GM12875 (cell line): Measurements from ENCODE around the gene GPR4.

ENCODE experiments used
- H3K4me3 ChIP-seq: one replicate; pipeline ENCODE4 v1.5.1; 2011; ENCODE audit warnings: low read depth, low read length, control low read depth
- CTCF ChIP-seq: IDR thresholded peaks from 2 replicates; pipeline ENCODE4 v1.5.1; 2011; ENCODE audit warnings: low read depth, mild to moderate bottlenecking, control low read depth, inconsistent platforms, low read length, moderate library complexity, borderline replicate concordance; ENCODE audit not compliant: insufficient read depth

GPR4 gene

GRCh38 chr19:45591638-45592005 lies 10.4 kb downstream of the GPR4 start:
- no peak for TF ChIP-seq CTCF
- H3K4me3 ChIP-seq: no peak overlapping the region

- no peak overlapping the region for H3K4me3 ChIP-seq
- peak; percentile 74 for TF ChIP-seq CTCF
These were observed 10.9 kb downstream of the GPR4 start for GRCh38 chr19:45591004-45591637.

GRCh38 chr19:45590300-45591003 lies 11.6 kb downstream of the GPR4 start:
- no peak for TF ChIP-seq CTCF
- no peak overlapping the region for H3K4me3 ChIP-seq

- H3K4me3 ChIP-seq: no peak overlapping the region
- TF ChIP-seq CTCF: no peak
These were observed 12.2 kb downstream of the GPR4 start for GRCh38 chr19:45589768-45590167.

GRCh38 chr19:45587873-45588272 lies 14.1 kb downstream of the GPR4 start:
- TF ChIP-seq CTCF: no peak
- H3K4me3 ChIP-seq: no peak overlapping the region

GRCh38 chr19:45585158-45585577 lies 16.8 kb downstream of the GPR4 start:
- peak overlapping the region; percentile 91 for H3K4me3 ChIP-seq
- no peak for TF ChIP-seq CTCF
